ENCODE measurements around the gene ZBTB9.

Gene ZBTB9

GRCh38 chr6:33417128-33417902 is 37.1 kb upstream of the ZBTB9 start:
- intact Hi-C loops (cut with DNase I), result loop anchor here (10.0 kb wide), 2 partner anchors 123 to 213 kb away; partner anchors contain the start of genes HSD17B8, RGL2, RING1 and RXRB
- peak in 3 of 42 donors; percentile 30 to 44 (median 42) for DNase-seq

- intact Hi-C loops (cut with DNase I), result loop anchor here (1.0 to 10.0 kb wide), 4 partner anchors 8 to 213 kb away; partner anchors contain the start of genes HSD17B8, KIFC1, RGL2 and RING1
- peak; percentile 99 to 100 (median 100) for DNase-seq
Measured at GRCh38 chr6:33417903-33418689, 36.3 kb upstream of the ZBTB9 start, which contains the start of gene CUTA. TSS of gene CUTA (minus strand) at chr6:33418107. CDS start at chr6:33418000, 107 bp downstream.

GRCh38 chr6:33418690-33419291 is 35.6 kb upstream of the ZBTB9 start:
- intact Hi-C loops (cut with DNase I), result loop anchor here (1.0 to 10.0 kb wide), 4 partner anchors 8 to 214 kb away; partner anchors contain the start of genes HSD17B8, KIFC1, RGL2 and RING1
- DNase-seq, result no peak

DNA sequence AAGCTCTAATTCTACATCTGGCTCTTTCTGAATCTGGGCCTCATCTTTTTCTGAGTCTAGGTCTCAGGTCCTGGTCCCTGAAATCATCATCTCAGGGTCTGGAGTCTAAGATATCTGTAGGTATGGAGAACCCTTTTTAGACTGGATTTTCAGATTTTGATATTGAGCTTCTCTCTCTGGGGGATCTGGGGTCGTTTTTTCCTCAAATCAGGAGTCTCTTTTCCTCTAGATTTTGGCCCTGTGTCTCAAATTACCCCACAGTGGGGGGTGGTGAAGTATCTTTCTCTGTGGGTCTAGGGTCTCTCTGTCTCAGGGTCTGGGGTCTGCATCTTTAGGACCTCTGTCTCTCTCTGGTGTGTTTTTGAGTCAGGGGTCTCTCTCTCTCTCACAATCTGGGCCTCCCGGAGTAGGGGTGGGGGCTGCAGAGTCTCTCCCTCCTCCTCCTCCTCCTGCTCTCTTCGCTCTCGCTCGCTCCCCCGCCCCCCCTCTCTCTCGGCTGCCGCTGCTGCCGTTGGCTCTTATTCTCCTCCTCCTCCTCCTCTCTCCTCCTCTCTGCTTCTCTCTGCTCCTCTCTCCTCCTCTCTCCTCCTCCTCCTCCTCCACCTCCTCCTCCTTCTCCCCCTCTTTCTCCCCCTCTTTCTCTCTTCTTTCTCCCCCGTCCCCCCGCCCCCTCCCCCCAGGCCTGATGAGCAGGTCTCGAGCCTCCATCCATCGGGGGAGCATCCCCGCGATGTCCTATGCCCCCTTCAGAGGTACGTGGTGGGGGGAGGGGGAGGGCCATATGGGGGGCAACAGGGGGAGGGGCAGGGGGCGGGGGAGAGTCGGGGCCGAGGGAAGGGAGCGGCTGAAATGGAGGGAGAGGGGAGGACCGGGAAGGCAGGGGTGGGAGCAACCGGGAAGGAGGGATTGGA is 34.5 kb upstream of the ZBTB9 start, which contains the start of gene SYNGAP1:
SYNGAP1 (plus strand) TSS at position 486 of the 911 bp plus-strand sequence; CDS start at position 686, 200 bp downstream.
- DNase-seq, result peak in 40 of 42 donors; percentile 42 to 86 (median 70)
- intact Hi-C loops (cut with DNase I), result loop anchor here (2.0 to 10.0 kb wide), 3 partner anchors 29 to 215 kb away; partner anchors contain the start of genes HSD17B8, KIFC1, RGL2 and RING1

- DNase-seq, result no peak
- intact Hi-C loops (cut with DNase I), result no loop called here
Measured at GRCh38 chr6:33420491-33421343, 33.7 kb upstream of the ZBTB9 start.

- no peak for DNase-seq
- intact Hi-C loops (cut with DNase I), result no loop called here
Measured at GRCh38 chr6:33421344-33421643, 33.1 kb upstream of the ZBTB9 start.

GRCh38 chr6:33423777-33424176 is 30.6 kb upstream of the ZBTB9 start:
- no peak for DNase-seq
- intact Hi-C loops (cut with DNase I), result no loop called here

DNA sequence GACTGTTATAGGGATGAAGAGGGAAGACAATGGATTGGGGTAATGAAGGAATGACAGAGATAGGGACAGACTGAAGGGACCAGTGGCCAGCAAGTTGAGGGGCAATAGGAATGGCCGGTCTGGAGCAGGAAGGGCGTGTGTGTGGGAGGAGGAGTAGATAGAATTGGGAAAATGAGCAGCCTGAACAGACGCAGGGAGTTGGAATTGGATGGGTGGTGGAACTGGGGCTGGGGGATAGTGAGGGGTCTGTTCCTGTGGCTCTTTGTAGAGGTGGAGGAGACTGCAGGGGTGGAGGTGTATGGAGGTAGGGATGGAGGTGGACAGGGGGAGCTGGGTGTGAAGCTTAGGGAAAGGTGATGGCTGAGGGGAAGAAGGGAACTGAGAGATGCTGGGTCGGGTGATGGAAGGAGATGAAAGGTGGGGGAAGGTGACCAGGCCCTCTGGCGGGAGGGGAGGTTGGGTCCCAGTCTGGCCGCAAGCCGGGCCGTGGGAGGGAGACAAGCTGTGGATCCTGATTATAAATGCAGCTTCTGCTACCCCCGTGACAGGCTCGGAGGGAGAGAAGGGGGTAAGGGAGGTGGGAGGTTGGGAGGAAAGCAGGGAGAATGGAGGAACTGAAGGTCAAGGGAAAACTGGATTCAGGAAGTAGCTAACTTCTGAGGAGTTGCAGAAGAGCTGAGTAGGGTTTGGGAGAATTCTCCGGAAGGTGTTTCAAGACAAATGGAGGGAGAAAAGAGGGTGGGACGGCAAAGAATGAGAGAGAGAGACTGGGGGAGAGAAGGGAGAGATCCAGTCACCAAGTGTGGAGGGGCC is 29.3 kb upstream of the ZBTB9 start:
- intact Hi-C loops (cut with DNase I), result no loop called here
- DNase-seq, result no peak

DNA sequence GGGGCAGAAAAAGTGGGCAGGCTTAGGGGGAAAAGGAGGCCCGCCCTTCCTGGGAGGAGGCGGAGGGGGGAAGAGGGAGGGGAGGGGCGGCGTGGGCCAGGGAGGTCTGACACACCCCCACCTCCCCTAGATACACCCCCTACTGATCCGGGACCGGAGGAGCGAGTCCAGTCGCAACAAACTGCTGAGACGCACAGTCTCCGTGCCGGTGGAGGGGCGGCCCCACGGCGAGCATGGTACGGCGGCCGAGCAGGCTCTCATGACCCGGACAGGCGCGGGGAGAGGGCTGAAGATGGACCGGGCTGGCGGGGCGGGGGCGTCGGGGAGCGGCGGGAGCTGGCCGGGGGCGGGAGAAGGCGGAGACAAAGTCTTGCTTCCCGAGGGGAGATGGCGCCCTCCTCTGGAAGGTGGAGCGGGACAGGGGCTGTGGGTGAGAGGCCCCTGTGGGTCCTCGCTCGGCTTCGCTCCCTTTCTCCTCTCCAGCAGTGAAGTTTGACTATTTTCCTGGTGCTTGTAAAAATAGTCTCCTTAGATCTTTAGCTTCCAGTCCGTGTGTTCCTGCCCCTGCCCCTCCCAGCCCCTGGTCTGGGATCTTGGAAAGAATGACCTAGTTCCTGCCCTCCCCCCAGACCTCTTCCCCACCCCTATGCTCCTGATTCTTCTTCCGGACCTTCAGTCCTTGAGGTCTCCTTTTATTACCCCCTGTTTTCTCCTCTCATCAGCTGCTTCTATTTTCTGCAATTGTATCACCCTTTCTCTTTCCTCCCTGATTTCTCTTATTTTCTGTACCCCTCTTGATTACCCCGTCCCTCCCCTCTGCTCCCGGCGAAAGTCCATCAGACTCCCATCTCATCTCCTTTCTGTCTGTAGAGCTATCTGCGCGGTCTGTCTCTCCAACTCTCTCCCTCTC is 28.5 kb upstream of the ZBTB9 start:
- intact Hi-C loops (cut with DNase I), result no loop called here
- peak; percentile 65 to 95 (median 87) for DNase-seq

- intact Hi-C loops (cut with DNase I), result no loop called here
- peak in 7 of 42 donors; percentile 15 to 59 (median 37) for DNase-seq
Measured at GRCh38 chr6:33426590-33427511, 27.5 kb upstream of the ZBTB9 start.

DNA sequence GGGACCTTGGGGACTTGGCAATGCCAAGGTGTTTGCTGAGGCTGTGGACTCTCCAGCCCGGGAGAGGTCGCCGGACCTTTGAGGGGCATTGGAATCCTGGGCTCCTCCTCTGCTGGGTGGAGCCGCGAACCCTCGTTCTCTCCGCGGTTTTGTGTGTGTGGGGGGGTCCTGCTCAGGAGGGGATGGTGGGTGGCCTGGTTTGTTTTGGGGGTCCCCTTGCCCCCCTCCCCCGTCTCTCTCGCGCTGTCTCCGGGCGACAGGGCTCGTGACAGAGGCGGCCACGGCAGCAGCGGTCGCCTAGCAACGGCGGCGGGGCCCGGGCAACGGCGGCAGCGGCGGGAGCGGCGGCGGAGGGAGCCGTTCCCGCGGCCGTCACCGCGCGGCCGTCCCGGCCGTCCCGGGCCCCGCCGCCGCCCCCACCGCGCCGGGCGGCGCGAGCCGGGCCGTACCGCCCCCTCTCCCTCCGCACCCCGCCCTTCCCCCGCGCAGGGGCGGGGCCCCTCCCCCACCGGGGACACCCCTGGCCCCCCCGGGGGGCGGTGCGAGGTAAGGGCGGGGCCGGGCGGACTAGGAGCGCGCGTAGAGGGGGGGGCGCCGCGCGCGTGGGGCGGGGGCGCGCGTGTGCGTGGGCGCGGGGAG is 26.7 kb upstream of the ZBTB9 start:
- intact Hi-C loops (cut with DNase I), result no loop called here
- DNase-seq, result peak in 40 of 42 donors; percentile 34 to 84 (median 70)

DNA sequence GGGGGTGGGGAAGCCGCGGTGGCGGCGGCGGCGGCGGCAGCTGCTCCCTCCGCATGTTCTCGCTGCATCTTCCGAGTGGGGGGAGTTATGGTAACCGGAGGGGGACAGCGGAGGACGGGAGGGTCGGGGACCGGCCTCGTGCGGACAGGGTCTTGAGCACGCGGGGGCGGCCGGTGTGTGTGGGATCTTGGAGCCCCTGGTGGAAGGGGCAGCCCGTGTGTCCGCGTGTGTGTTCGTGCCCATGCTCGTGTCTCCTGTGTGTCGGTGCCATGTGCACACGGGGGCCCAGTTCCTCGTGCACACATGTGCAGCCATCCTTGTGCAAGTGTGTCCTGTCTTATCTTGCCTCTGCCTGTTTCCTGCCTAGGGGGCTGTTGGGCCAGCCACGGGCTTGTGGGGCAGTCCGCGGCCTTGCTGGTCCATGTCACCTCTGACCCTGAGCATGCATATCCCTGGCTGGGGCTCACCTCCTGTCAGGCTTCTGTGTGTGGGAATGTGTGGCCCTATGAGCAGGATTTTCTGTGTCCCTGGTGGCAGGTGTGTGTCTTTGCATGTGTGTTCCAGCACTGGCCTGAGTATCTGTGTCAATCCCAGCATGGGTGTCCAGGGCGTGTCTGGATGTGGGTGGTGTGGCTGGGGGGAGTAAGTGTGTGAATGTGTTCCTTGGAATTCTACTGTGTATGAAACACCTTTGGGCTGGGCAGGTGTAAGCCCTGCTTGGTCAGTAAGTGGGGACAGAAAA is 26.0 kb upstream of the ZBTB9 start:
- intact Hi-C loops (cut with DNase I), result no loop called here

More for the DNA sequence above, 26.0 kb upstream of the ZBTB9 start:
- DNase-seq, result peak in 2 of 42 donors; percentile 18 to 37
